KMS-11 (cell line): ENCODE measurements around the gene STARD13.

ENCODE experiments used
- H2AFZ ChIP-seq: fragments of 200-600 bp; sonication (generic); 2 replicates; pipeline ENCODE4 v1.6.1; 2016; ENCODE audit warnings: antibody characterized with exemption, mixed run types, low read depth
- H3K27ac ChIP-seq: fragments of 200-600 bp; sonication (generic); 2 replicates; pipeline ENCODE4 v1.6.1; 2016; ENCODE audit warnings: mild to moderate bottlenecking, mixed run types
- H3K27me3 ChIP-seq: fragments of 200-600 bp; sonication (generic); 2 replicates; pipeline ENCODE4 v1.6.1; 2017; ENCODE audit warnings: mild to moderate bottlenecking, low read depth, mixed run types, moderate library complexity; ENCODE audit not compliant: insufficient read depth
- H3K36me3 ChIP-seq: fragments of 200-600 bp; sonication (generic); 2 replicates; pipeline ENCODE4 v1.6.1; 2017; ENCODE audit warnings: mild to moderate bottlenecking, mixed run types; ENCODE audit not compliant: insufficient read depth
- H3K4me1 ChIP-seq: fragments of 200-600 bp; sonication (generic); 2 replicates; pipeline ENCODE4 v1.6.1; 2016; ENCODE audit warnings: mild to moderate bottlenecking, low read depth, mixed run types; ENCODE audit not compliant: poor library complexity, severe bottlenecking
- H3K4me2 ChIP-seq: fragments of 200-600 bp; sonication (generic); 2 replicates; pipeline ENCODE4 v1.7.0; 2016; ENCODE audit warnings: mild to moderate bottlenecking, mixed run types
- H3K4me3 ChIP-seq: fragments of 200-600 bp; sonication (generic); IDR thresholded peaks from 2 replicates; pipeline ENCODE4 v1.6.1; 2017; ENCODE audit warnings: low read depth, low read length, mixed read lengths; ENCODE audit not compliant: insufficient read depth
- H3K79me2 ChIP-seq: fragments of 200-600 bp; sonication (generic); 2 replicates; pipeline ENCODE4 v1.6.1; 2016; ENCODE audit warnings: low read depth, mixed run types; ENCODE audit not compliant: insufficient read depth
- H3K9ac ChIP-seq: fragments of 200-600 bp; sonication (generic); 2 replicates; pipeline ENCODE4 v1.6.1; 2016; ENCODE audit warnings: mild to moderate bottlenecking, mixed run types
- H4K20me1 ChIP-seq: fragments of 200-600 bp; sonication (generic); 2 replicates; pipeline ENCODE4 v1.6.1; 2016; ENCODE audit warnings: mild to moderate bottlenecking, mixed run types; ENCODE audit not compliant: insufficient read depth
- TF ChIP-seq, protein P1 (sequence below): fragments of 200-600 bp; sonication (generic); conservative IDR thresholded peaks from 2 replicates; pipeline ENCODE4 v1.6.1; 2017; ENCODE audit warnings: low read depth, mild to moderate bottlenecking, antibody characterized with exemption, low read length, moderate library complexity, mixed read lengths

The STARD13 gene

DNA sequence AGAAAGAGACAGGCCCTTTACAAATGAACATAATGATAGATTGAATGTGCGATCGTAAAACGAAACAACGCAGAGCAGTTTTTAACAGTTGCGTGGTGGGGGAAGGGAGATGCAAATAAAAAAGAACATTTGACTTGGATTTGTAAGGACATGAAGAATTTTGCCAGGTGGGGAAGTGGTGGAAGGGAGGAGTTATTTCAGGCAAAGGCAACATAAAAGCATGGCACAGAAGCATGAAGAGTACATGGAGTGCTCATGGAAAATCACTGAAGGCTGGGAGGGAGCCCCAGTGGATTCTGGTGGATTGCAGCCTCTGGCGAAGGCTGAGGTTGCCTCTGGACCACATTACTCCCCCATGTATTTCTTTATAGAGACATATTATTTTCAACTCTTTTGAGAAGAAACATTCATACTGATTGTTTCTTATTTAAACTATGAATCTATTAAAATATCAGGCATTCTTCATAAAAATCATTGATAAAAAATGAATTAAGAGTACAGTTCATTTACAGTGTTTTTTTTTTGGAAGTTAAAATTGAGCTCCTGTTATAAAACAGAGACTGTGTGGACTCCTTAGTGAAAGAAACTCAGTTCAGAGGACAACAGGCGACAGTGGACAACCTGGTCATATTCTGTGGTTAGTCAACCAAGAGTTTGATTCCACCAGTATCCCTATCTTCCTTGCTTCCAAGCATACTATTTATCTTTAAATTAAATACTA is 57.5 kb downstream of the STARD13 start:
- H3K27ac ChIP-seq = no peak overlapping the region
- TF ChIP-seq, protein P1, sequence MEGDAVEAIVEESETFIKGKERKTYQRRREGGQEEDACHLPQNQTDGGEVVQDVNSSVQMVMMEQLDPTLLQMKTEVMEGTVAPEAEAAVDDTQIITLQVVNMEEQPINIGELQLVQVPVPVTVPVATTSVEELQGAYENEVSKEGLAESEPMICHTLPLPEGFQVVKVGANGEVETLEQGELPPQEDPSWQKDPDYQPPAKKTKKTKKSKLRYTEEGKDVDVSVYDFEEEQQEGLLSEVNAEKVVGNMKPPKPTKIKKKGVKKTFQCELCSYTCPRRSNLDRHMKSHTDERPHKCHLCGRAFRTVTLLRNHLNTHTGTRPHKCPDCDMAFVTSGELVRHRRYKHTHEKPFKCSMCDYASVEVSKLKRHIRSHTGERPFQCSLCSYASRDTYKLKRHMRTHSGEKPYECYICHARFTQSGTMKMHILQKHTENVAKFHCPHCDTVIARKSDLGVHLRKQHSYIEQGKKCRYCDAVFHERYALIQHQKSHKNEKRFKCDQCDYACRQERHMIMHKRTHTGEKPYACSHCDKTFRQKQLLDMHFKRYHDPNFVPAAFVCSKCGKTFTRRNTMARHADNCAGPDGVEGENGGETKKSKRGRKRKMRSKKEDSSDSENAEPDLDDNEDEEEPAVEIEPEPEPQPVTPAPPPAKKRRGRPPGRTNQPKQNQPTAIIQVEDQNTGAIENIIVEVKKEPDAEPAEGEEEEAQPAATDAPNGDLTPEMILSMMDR = no peak
- H4K20me1 ChIP-seq = no peaks in the 10 kb centered on the region
- H2AFZ ChIP-seq = peak overlapping the region; percentile 14; the same call in 1 of the 2 replicates
- no peak overlapping the region for H3K9ac ChIP-seq
- H3K79me2 ChIP-seq = no peaks in the 10 kb centered on the region
- no peaks in the 10 kb centered on the region for H3K36me3 ChIP-seq
- no peaks in the 10 kb centered on the region for H3K27me3 ChIP-seq
- H3K4me1 ChIP-seq = peaks cover 15% of the 10 kb centered on the region
- H3K4me3 ChIP-seq = no peak overlapping the region
- peak overlapping the region; percentile 29 for H3K4me2 ChIP-seq

DNA sequence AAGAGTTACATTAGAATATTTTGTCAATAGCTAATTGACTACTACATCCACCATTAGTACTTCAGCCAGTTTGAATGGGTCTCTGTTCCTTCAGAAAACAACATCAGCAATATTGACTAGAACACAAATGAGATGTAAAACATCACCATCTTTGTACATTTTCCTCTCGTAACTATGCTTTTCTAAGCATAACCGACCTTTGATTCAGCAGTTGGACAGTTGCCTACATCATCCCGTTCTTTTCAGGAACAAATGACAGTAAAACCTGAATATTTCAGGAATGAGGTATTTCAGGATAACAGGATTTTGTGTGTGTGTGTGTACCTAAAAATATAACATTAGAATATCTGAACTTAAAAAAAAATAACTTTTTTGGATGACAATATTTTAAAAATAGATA is 60.9 kb downstream of the STARD13 start:
- peaks cover 15% of the 10 kb centered on the region for H3K4me1 ChIP-seq
- no peak overlapping the region for H3K4me3 ChIP-seq
- no peak overlapping the region for H3K4me2 ChIP-seq
- no peaks in the 10 kb centered on the region for H3K27me3 ChIP-seq
- no peak overlapping the region for H3K27ac ChIP-seq
- H3K79me2 ChIP-seq = no peaks in the 10 kb centered on the region
- H4K20me1 ChIP-seq = no peaks in the 10 kb centered on the region
- H2AFZ ChIP-seq = no peak overlapping the region
- no peak overlapping the region for H3K9ac ChIP-seq
- H3K36me3 ChIP-seq = no peaks in the 10 kb centered on the region
- TF ChIP-seq, protein P1 = no peak

DNA sequence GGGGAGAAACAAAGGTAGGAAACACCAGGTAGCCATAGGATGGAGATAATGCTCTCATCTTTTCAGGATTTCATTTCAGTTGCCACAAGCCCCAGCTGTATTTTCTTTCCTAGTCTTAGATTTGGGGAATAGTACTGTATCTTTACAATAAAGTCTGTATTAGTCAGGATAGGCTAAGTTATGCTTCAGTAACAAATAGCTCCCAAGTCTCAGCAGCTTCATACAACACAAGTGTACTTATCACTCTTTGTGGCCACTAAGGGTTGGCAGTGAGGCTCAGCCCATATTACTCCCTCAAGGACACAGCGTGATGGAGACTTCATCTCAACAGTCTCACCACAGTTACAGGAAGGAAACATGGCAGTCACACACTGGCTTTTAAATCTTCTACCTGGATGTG is 61.4 kb downstream of the STARD13 start:
- no peak overlapping the region for H2AFZ ChIP-seq
- no peak overlapping the region for H3K9ac ChIP-seq
- H3K79me2 ChIP-seq = no peaks in the 10 kb centered on the region

DNA sequence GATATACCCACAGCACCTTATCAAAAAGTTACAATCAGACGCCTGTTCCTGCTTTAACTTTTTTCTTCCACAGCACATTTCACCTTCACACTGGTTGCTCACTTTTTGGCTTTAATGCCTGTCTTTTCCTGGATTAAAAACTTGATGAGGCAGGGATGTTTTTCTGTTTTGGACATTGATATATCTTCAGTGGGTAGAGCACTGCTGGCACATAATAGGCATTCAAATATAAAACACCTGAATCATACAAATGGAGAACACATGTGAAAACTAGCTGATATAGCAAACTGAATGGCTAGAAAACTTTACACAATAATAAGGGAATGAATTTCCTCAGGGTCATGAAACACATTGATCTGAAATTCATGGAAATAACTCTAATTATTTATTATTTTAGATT is 65.6 kb downstream of the STARD13 start:
- H3K36me3 ChIP-seq = no peaks in the 10 kb centered on the region
- H2AFZ ChIP-seq = no peak overlapping the region
- no peak overlapping the region for H3K9ac ChIP-seq
- no peaks in the 10 kb centered on the region for H3K79me2 ChIP-seq
- TF ChIP-seq, protein P1 = no peak
- no peak overlapping the region for H3K4me3 ChIP-seq
- no peaks in the 10 kb centered on the region for H3K27me3 ChIP-seq
- no peak overlapping the region for H3K27ac ChIP-seq
- H3K4me2 ChIP-seq = no peak overlapping the region
- no peaks in the 10 kb centered on the region for H3K4me1 ChIP-seq
- H4K20me1 ChIP-seq = no peaks in the 10 kb centered on the region

More for the DNA sequence above, 61.4 kb downstream of the STARD13 start:
- TF ChIP-seq, protein P1 = no peak
- Histone ChIP-seq H4K20me1 (no peaks in the 10 kb centered on the region), H3K36me3 (no peaks in the 10 kb centered on the region), H3K4me3 (no peak overlapping the region), H3K27me3 (no peaks in the 10 kb centered on the region), H3K4me2 (no peak overlapping the region), H3K4me1 (peaks cover 15% of the 10 kb centered on the region), H3K27ac (no peak overlapping the region)
